NB4 (cell line): Measurements from ENCODE around the gene MTMR4.

Experiments
- CTCF ChIP-seq: IDR thresholded peaks from one replicate; pipeline ENCODE4 v1.5.1; 2012; ENCODE audit warnings: low read depth, low read length
- POLR2A ChIP-seq: IDR thresholded peaks from 2 replicates; pipeline ENCODE4 v1.6.1; 2011; ENCODE audit warnings: mild to moderate bottlenecking; ENCODE audit not compliant: insufficient read length; ENCODE audit errors: extremely low read depth

DNA sequence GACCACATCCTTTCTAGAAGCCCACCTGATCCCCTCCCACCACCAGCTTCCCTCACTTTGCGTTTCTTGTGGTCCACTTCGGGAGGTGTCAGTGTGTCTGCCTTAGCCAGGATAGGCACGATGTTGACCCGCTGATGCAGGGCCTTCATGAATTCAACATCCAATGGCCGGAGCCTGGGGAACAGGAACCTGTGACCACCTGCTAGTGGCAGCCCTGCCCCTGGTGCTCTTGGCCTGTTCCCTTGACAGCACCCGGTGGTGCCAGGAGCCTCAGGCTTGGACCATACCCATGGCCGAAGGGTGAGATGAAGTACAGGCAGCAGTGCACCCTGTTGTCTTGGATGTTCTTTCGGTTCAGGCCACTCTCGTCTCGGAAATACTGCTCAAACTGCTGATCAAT is 7.2 kb upstream of the MTMR4 start:
- TF ChIP-seq CTCF (no peak), POLR2A (no peak)
